Activated T-cell treated with anti-CD3 and anti-CD28 coated beads, Interleukin-2, amount 50 U/mL, for 72 hours (primary cell): ENCODE measurements around the gene OLIG1. TPM values are rescaled to one million over a fixed set of nuclear protein-coding genes. Genes with fewer than 3 reads are reported as not detected.

Experiments
- ATAC-seq, 2 donors: fragments of 150-1000 bp; cut with Tn5 transposase; replicated peaks in 1 of 2; 2 replicates each; pipeline ENCODE4 v1.10.0; 2021; ENCODE audit warnings: moderate library complexity in 2 of 2, mild to moderate bottlenecking in 1 of 2
- DNase-seq, 2 donors: peaks; one replicate each; pipeline ENCODE4 v3.0.0; 2021 to 2022; ENCODE audit warnings: mixed read lengths in 1 of 2
- H3K27ac Mint-ChIP-seq: one replicate; pipeline ENCODE4 v1.8.0; 2022; ENCODE audit warnings: mild to moderate bottlenecking, moderate library complexity, mixed read lengths
- H3K27me3 Mint-ChIP-seq: one replicate; pipeline ENCODE4 v1.8.0; 2022; ENCODE audit warnings: low read depth, mixed read lengths
- H3K36me3 Mint-ChIP-seq, 2 donors: one replicate each; pipeline ENCODE4 v1.8.0; 2022; ENCODE audit warnings: mixed read lengths in 2 of 2, mild to moderate bottlenecking in 1 of 2; ENCODE audit not compliant: insufficient read depth in 2 of 2
- H3K4me1 Mint-ChIP-seq: one replicate; pipeline ENCODE4 v1.8.0; 2022; ENCODE audit warnings: low read depth, mixed read lengths
- H3K4me3 Mint-ChIP-seq, 2 donors: one replicate each; pipeline ENCODE4 v1.8.0; 2022; ENCODE audit warnings: mild to moderate bottlenecking in 2 of 2, mixed read lengths in 2 of 2, moderate library complexity in 2 of 2
- H3K9me3 Mint-ChIP-seq, 2 donors: one replicate each; pipeline ENCODE4 v1.8.0; 2022; ENCODE audit warnings: mixed read lengths in 2 of 2
- total RNA-seq, 2 donors: library from RNA; stranded (reverse); gene quantifications; one replicate each; pipeline ENCODE4 v1.2.3, GENCODE V29; 2022

The OLIG1 gene
- total RNA-seq, 2 donors from 2014 or later, result not detected

DNA sequence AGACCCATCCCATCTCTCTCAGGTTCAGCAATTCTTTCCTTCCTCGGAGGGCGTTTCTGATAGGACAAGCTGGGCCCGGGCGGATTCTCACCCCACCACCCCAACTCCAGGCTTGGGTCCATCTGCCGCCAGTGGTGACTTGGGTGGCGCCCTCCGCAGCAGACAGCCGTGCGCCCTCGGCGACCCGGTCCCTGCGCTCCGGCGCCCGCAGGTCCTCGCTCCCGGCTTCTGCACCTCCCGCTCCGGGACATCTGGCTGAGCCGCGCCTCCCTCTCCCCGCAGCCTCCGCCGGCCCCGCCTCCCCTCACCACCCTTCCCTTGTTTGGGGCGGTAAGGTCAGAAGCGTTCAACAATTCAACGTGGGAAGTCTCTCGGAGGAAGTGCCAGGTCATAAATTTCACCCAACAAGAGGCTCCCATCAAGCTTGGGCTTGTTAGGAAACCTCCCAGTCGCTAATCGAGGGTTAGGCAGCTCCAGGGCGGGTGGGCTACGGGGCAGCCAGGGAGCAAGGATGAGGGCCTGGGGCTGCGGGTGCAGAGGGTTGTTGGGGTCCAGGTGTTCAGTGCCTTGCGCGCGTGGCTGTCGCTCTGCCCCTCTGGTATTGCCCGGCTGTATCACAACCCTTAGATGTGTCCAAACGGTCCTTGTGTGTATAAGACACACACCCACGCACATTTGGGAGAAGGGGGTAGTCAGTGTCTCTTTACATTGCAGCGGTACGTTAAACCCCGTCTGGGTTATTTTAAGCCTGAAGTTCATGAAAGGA is 39.8 kb downstream of the OLIG1 start:
- Mint-ChIP-seq H3K4me3 (peak overlapping the region; percentile 50 to 73), H3K36me3 (no peaks in the 10 kb centered on the region), H3K27ac (no peak overlapping the region), H3K27me3 (peaks cover 43% of the 10 kb centered on the region), H3K9me3 (no peaks in the 10 kb centered on the region), H3K4me1 (peaks cover 6% of the 10 kb centered on the region)
- DNase-seq (peak in 1 of 2 donors; percentile 3), ATAC-seq (peak; percentile 39 to 41)

DNA sequence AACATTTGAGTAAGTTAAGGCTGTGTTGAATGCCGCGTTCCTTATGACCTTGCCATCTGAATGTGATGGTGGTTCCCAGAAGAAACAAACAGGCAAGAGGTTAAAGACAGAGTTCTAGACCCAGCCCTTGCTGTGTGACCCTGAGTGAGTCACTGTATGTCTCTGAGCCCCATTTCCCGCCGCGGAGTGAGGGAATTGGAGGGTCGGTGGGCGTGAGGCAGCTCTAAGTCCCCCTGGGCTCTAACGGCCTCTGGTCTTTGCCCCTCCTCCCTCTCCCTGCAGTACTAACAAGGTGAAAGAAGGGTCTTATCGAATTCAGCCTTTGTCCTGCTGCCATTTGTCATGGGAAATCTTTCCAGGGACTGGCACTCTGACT is 40.4 kb downstream of the OLIG1 start:
- no peak for ATAC-seq
- Mint-ChIP-seq H3K4me1 (peaks cover 6% of the 10 kb centered on the region), H3K4me3 (no peak overlapping the region), H3K27ac (no peak overlapping the region), H3K36me3 (no peaks in the 10 kb centered on the region), H3K27me3 (peaks cover 37% of the 10 kb centered on the region), H3K9me3 (no peaks in the 10 kb centered on the region)
- DNase-seq, result no peak

GRCh38 chr21:33111577-33111976 is 41.6 kb downstream of the OLIG1 start:
- Mint-ChIP-seq H3K27ac (no peak overlapping the region), H3K4me3 (no peak overlapping the region), H3K27me3 (peaks cover 31% of the 10 kb centered on the region), H3K36me3 (no peaks in the 10 kb centered on the region), H3K9me3 (no peaks in the 10 kb centered on the region), H3K4me1 (peaks cover 17% of the 10 kb centered on the region)
- ATAC-seq, result no peak
- no peak for DNase-seq

DNA sequence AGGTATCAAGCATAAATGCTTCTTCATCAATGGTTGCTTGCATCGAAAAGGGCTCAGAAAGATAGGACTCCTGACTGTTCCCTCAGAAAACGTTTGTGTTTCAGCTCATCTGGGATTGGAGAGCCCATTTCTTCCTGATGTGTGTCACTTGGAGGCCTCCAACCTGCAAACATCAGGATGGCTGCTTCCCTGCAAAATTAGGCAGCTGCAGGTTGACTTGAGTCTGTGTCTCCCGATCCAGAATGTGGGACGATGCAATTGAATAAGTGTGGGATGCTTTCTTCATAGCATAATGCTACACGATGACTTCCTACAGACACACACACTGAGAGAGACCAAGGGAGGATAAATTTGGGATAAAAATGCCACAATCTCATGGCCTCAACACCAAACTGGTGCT is 42.2 kb downstream of the OLIG1 start:
- no peaks in the 10 kb centered on the region for H3K9me3 Mint-ChIP-seq
- H3K4me3 Mint-ChIP-seq, result no peak overlapping the region
- no peaks in the 10 kb centered on the region for H3K36me3 Mint-ChIP-seq
- H3K27ac Mint-ChIP-seq, result no peak overlapping the region
- peaks cover 22% of the 10 kb centered on the region for H3K4me1 Mint-ChIP-seq
- DNase-seq (no peak), ATAC-seq (no peak)
- H3K27me3 Mint-ChIP-seq, result peaks cover 31% of the 10 kb centered on the region

GRCh38 chr21:33112681-33113080 is 42.7 kb downstream of the OLIG1 start:
- Mint-ChIP-seq H3K27me3 (peaks cover 31% of the 10 kb centered on the region), H3K4me1 (peaks cover 22% of the 10 kb centered on the region), H3K9me3 (no peaks in the 10 kb centered on the region), H3K27ac (no peak overlapping the region), H3K36me3 (no peaks in the 10 kb centered on the region), H3K4me3 (no peak overlapping the region)
- ATAC-seq (no peak), DNase-seq (no peak)

GRCh38 chr21:33113131-33113530 is 43.2 kb downstream of the OLIG1 start:
- H3K4me1 Mint-ChIP-seq, result peaks cover 22% of the 10 kb centered on the region
- DNase-seq, result no peak
- H3K27ac Mint-ChIP-seq, result no peak overlapping the region
- ATAC-seq, result no peak
- H3K36me3 Mint-ChIP-seq, result no peaks in the 10 kb centered on the region
- no peaks in the 10 kb centered on the region for H3K9me3 Mint-ChIP-seq
- no peak overlapping the region for H3K4me3 Mint-ChIP-seq
- peaks cover 26% of the 10 kb centered on the region for H3K27me3 Mint-ChIP-seq

DNA sequence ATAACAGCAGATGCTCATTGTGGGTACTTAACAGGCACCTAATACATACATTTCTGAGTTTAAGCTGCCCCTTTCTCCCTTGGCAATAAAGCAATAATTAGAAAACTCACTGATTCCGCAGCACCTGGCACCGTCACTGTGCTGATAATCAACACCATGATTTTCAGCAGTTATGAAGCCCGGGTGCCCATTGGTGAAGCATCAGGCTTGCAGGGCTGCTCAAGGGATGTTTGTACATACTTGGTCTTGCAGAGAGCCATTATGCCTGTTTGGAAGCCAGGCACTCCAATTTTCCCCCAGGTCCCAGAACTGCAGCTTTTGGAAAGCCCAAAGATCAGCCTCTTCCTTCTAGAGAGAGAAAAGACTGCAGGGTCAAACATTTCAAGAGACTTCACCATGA is 44.3 kb downstream of the OLIG1 start:
- Mint-ChIP-seq H3K27me3 (peaks cover 17% of the 10 kb centered on the region), H3K4me1 (peaks cover 19% of the 10 kb centered on the region), H3K27ac (no peak overlapping the region), H3K9me3 (no peaks in the 10 kb centered on the region), H3K36me3 (no peaks in the 10 kb centered on the region), H3K4me3 (no peak overlapping the region)
- ATAC-seq, result no peak
- no peak for DNase-seq

DNA sequence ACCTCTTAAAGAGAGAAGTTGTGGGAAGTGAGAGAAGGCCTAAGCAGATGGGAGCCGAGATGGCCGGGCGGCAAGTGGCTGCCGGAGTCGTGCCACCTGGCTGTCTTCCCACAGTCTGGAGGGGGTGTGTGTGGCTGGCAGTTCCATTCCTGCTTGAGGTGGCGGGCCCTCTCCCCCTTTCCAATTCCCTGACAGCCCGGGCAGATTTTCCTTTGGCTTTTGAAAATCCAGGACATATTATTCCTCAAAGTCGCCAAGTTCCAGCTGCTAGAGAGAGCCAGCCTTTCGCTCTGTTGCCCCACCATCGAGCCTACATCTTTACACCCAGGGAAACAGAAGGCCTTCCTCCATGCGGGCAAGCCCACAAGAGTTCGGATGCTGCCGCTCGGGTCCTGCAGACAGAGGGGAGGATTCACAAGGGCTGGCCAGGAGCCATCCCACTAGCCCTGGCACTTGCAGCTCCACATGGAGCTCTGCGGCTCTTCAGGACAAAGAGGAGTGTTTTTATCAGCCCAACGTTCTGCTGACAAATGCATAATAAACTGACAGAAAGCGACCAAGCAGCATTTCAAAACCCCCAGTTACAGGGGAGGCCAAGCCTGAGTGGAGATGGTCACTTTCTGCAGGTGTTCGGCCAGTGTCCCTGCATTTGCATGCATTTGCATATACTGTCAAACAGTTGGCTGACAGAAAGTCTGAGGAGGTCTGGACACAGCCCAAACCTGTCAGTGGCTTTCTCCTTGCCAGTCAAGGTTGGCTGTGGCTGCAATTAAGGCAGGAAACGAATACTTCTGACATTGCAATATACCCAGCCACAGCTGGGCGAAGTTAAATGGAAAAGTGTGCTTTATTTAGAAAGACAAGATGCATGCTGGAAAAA is 45.9 kb downstream of the OLIG1 start:
- Mint-ChIP-seq H3K36me3 (no peaks in the 10 kb centered on the region), H3K9me3 (no peaks in the 10 kb centered on the region), H3K4me3 (no peak overlapping the region), H3K4me1 (peaks cover 17% of the 10 kb centered on the region), H3K27me3 (peaks cover 5% of the 10 kb centered on the region), H3K27ac (no peak overlapping the region)
- no peak for ATAC-seq
- DNase-seq, result no peak

- ATAC-seq, result no peak
- DNase-seq, result no peak
- Mint-ChIP-seq H3K4me1 (peaks cover 17% of the 10 kb centered on the region), H3K27me3 (no peaks in the 10 kb centered on the region), H3K4me3 (no peak overlapping the region), H3K27ac (no peak overlapping the region), H3K36me3 (no peaks in the 10 kb centered on the region), H3K9me3 (no peaks in the 10 kb centered on the region)
Measured at GRCh38 chr21:33116676-33117075, 46.7 kb downstream of the OLIG1 start.

DNA sequence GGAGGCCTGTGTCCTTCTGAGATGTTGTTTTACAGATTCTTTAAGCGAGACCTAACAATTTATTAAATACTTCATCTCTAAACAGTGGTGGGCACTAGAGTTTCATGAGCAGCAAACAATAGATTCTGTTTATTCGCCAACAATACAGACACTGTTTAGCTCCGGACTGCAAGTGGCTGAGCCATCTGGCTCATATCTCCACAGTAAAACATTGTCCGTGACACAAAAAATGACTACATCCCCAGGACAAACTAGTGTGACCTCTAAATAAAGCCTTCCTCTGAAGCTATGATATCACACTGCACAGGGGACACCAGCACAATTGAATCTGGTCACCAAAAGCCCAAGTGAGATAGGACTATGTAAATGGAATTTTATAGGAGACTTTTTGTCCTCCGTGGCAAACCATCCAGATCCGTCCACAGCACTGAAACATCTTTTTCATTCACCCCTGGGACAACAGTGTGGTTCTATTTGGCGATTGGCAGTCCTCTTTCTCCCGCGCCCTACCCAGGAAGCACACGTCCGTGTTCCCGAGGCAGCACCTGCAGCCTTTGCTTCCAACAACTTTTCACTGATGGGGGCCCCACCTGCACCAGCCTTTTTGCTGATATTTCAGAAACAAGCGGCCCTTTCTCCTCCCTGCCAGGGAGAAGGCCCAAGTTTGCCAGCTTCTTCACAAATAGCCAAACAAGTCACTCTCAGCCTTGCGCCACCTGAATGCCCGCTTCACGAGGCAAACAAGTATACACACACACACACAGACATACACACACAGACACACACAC is 47.4 kb downstream of the OLIG1 start:
- H3K27me3 Mint-ChIP-seq, result no peaks in the 10 kb centered on the region
- ATAC-seq, result no peak
- H3K9me3 Mint-ChIP-seq, result no peaks in the 10 kb centered on the region
- H3K4me1 Mint-ChIP-seq, result peaks cover 17% of the 10 kb centered on the region
- H3K27ac Mint-ChIP-seq, result no peak overlapping the region
- DNase-seq, result no peak
- H3K4me3 Mint-ChIP-seq, result no peak overlapping the region
- no peaks in the 10 kb centered on the region for H3K36me3 Mint-ChIP-seq

Other genes with a start within 250 kb of the OLIG1 start
- gene OLIG2, start 44.2 kb upstream of the OLIG1 start, total RNA-seq, result not detected
- gene IFNAR2, start 159.8 kb downstream of the OLIG1 start, total RNA-seq, result 10 to 100 TPM; 30.5 to 30.7 TPM
- gene IL10RB, start 196.2 kb downstream of the OLIG1 start, total RNA-seq, result 10 to 100 TPM; 36.4 to 44.0 TPM